K562 treated with DMSO at 1 percent for 48 hours (cell line): ENCODE measurements around the gene TFCP2L1. TPM values are rescaled to one million over a fixed set of nuclear protein-coding genes. Genes with fewer than 3 reads are reported as not detected.

ENCODE experiments used
- total RNA-seq: library from RNA; unstranded; fragments of 300-600 nt; gene quantifications from 2 replicates; pipeline ENCODE4 v1.2.3, GENCODE V29; 2022; ENCODE audit warnings: low replicate concordance; ENCODE audit errors: extremely low read depth

The TFCP2L1 gene
- not detected in 2 replicates for total RNA-seq

GRCh38 chr2:121284463-121285449, at the start of gene TFCP2L1:
Gene TFCP2L1 (minus strand): TSS chr2:121285202. CDS start chr2:121285109, 93 bp downstream.

Other genes starting within 250 kb of the TFCP2L1 start
- not detected in 2 replicates for gene RNU4ATAC, start 245.7 kb upstream of the TFCP2L1 start, total RNA-seq